NT2/D1 (cell line): Measurements from ENCODE around the gene LARGE2.

Experiments
- SUZ12 ChIP-seq: IDR thresholded peaks from 2 replicates; pipeline ENCODE4 v1.6.1; 2011; ENCODE audit not compliant: insufficient read length, insufficient read depth; ENCODE audit errors: extremely low read depth
- YY1 ChIP-seq: IDR thresholded peaks from 2 replicates; pipeline ENCODE4 v1.6.1; 2011; ENCODE audit not compliant: insufficient read length, insufficient read depth
- ZNF274 ChIP-seq: IDR thresholded peaks from 2 replicates; pipeline ENCODE4 v1.6.1; 2011; ENCODE audit warnings: mild to moderate bottlenecking, low read depth, low read length

GRCh38 chr11:45892856-45893255 lies 29.6 kb upstream of the LARGE2 start:
- TF ChIP-seq ZNF274 (no peak), YY1 (no peak), SUZ12 (no peak)
